ENCODE data around the gene ATG101.
A peak's percentile ranks its signal among the peaks of the same experiment; 100 is the strongest.

ATG101 gene

GRCh38 chr12:52082988-52083637, 13.3 kb downstream of the ATG101 start:
- no peak overlapping the region for H2AFZ ChIP-seq (ENCODE audit: low read length)
- no peaks in the 10 kb centered on the region for H3F3A ChIP-seq (ENCODE audit: insufficient read depth, low read length)
- no peaks in the 10 kb centered on the region for H3K27me3 ChIP-seq (ENCODE audit: insufficient read depth, low read length)
- H3K36me3 ChIP-seq (ENCODE audit: insufficient read depth, low read length): peaks cover 14% of the 10 kb centered on the region
- H4K20me1 ChIP-seq (ENCODE audit: insufficient read depth, low read length): no peaks in the 10 kb centered on the region
- H3K4me1 ChIP-seq (ENCODE audit: insufficient read depth, low read length, severe bottlenecking): peaks cover 53% of the 10 kb centered on the region
- peak overlapping the region; percentile 83 for H3K27ac ChIP-seq (ENCODE audit: low read depth, low read length, poor library complexity, severe bottlenecking)
- H3K79me2 ChIP-seq (ENCODE audit: insufficient read depth, low read length): no peaks in the 10 kb centered on the region
- H3K4me3 ChIP-seq (ENCODE audit: low read depth, low read length, poor library complexity, severe bottlenecking): no peak overlapping the region
- no peaks in the 10 kb centered on the region for H3K9me2 ChIP-seq (ENCODE audit: low read depth, low read length)
- H3K4me2 ChIP-seq (ENCODE audit: low read length): no peak overlapping the region
- no peaks in the 10 kb centered on the region for H3K9me3 ChIP-seq (ENCODE audit: low read length)
- H3K9ac ChIP-seq (ENCODE audit: low read length): no peak overlapping the region
- TF ChIP-seq CTCF (IDR thresholded peaks at IDR 0.05; ENCODE audit: low read length) (peak; percentile 99), EZH2 (IDR thresholded peaks at IDR 0.05; ENCODE audit: borderline replicate concordance, low read length) (no peak)

DNA sequence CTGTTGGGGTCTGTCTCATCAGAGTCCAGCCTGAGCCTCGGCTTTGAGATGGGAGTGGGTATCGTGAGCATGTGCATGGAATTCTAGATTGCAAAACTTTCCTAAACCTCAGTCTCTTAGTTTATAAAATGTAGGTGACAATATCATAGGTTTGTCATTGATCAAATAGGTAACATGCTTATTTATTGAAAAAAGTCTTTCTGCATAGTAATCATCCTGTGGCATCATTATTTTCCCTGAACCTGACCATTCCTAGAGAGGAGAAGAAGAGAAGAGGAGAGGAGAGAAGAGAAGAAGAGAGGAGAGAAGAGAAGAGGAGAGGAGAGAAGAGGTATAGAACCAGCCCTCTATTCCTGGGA, 13.8 kb downstream of the ATG101 start:
- H3K9me3 ChIP-seq (ENCODE audit: low read length): no peaks in the 10 kb centered on the region
- H4K20me1 ChIP-seq (ENCODE audit: insufficient read depth, low read length): no peaks in the 10 kb centered on the region
- H3K27me3 ChIP-seq (ENCODE audit: insufficient read depth, low read length): no peaks in the 10 kb centered on the region
- H3K4me1 ChIP-seq (ENCODE audit: insufficient read depth, low read length, severe bottlenecking): peaks cover 58% of the 10 kb centered on the region
- no peak overlapping the region for H3K4me3 ChIP-seq (ENCODE audit: low read depth, low read length, poor library complexity, severe bottlenecking)
- no peak overlapping the region for H3K4me2 ChIP-seq (ENCODE audit: low read length)
- H3K79me2 ChIP-seq (ENCODE audit: insufficient read depth, low read length): no peaks in the 10 kb centered on the region
- H3K9me2 ChIP-seq (ENCODE audit: low read depth, low read length): no peaks in the 10 kb centered on the region
- H3K9ac ChIP-seq (ENCODE audit: low read length): no peak overlapping the region
- H3K36me3 ChIP-seq (ENCODE audit: insufficient read depth, low read length): peaks cover 9% of the 10 kb centered on the region; the same call in 1 of the 2 replicates
- TF ChIP-seq CTCF (IDR thresholded peaks at IDR 0.05; ENCODE audit: low read length) (no peak; the same call in 1 of the 2 replicates), EZH2 (IDR thresholded peaks at IDR 0.05; ENCODE audit: borderline replicate concordance, low read length) (no peak)
- no peak overlapping the region for H2AFZ ChIP-seq (ENCODE audit: low read length)
- no peak overlapping the region for H3K27ac ChIP-seq (ENCODE audit: low read depth, low read length, poor library complexity, severe bottlenecking)
- H3F3A ChIP-seq (ENCODE audit: insufficient read depth, low read length): no peaks in the 10 kb centered on the region

- no peaks in the 10 kb centered on the region for H3K27me3 ChIP-seq (ENCODE audit: insufficient read depth, low read length)
- H3K9ac ChIP-seq (ENCODE audit: low read length): no peak overlapping the region
- no peaks in the 10 kb centered on the region for H3K9me2 ChIP-seq (ENCODE audit: low read depth, low read length)
- TF ChIP-seq CTCF (IDR thresholded peaks at IDR 0.05; ENCODE audit: low read length): no peak
- TF ChIP-seq EZH2 (IDR thresholded peaks at IDR 0.05; ENCODE audit: borderline replicate concordance, low read length): no peak
- no peak overlapping the region for H3K4me2 ChIP-seq (ENCODE audit: low read length)
- no peak overlapping the region for H3K4me3 ChIP-seq (ENCODE audit: low read depth, low read length, poor library complexity, severe bottlenecking)
- no peak overlapping the region for H2AFZ ChIP-seq (ENCODE audit: low read length)
- H4K20me1 ChIP-seq (ENCODE audit: insufficient read depth, low read length): no peaks in the 10 kb centered on the region
- H3K9me3 ChIP-seq (ENCODE audit: low read length): no peaks in the 10 kb centered on the region
- H3F3A ChIP-seq (ENCODE audit: insufficient read depth, low read length): no peaks in the 10 kb centered on the region
- H3K79me2 ChIP-seq (ENCODE audit: insufficient read depth, low read length): no peaks in the 10 kb centered on the region
- peaks cover 4% of the 10 kb centered on the region; the same call in 1 of the 2 replicates for H3K36me3 ChIP-seq (ENCODE audit: insufficient read depth, low read length)
- H3K4me1 ChIP-seq (ENCODE audit: insufficient read depth, low read length, severe bottlenecking): peaks cover 69% of the 10 kb centered on the region
- no peak overlapping the region for H3K27ac ChIP-seq (ENCODE audit: low read depth, low read length, poor library complexity, severe bottlenecking)
These were observed 14.9 kb downstream of the ATG101 start for GRCh38 chr12:52084491-52085231.

Measured in OCI-LY1 (cell line).